ENCODE measurements around the gene TSC1.

TSC1 gene

DNA sequence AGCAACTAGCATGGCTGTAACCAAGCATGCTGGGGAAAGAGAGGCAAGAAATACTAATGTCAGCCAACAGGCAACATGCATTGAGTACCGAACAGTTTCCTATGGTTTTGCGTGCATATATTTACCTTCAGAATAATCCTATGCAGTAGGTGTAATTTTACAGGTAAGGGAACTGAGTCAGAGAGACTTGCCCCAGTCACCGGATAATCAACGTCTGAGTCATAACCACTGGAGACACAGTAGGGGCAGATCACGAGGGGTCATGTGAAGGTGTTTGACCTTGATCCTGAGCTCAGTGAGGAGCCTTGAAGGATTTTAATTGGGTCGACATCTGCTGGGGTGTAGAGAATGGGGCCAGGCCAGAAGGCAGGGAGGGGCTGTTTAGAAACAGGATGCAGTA, 13.4 kb upstream of the TSC1 start:
- H3K4me3 ChIP-seq (ENCODE audit: low read length), result no peak overlapping the region
- DNase-seq (ENCODE audit: low read depth), result no peak
- TF ChIP-seq, protein P1, sequence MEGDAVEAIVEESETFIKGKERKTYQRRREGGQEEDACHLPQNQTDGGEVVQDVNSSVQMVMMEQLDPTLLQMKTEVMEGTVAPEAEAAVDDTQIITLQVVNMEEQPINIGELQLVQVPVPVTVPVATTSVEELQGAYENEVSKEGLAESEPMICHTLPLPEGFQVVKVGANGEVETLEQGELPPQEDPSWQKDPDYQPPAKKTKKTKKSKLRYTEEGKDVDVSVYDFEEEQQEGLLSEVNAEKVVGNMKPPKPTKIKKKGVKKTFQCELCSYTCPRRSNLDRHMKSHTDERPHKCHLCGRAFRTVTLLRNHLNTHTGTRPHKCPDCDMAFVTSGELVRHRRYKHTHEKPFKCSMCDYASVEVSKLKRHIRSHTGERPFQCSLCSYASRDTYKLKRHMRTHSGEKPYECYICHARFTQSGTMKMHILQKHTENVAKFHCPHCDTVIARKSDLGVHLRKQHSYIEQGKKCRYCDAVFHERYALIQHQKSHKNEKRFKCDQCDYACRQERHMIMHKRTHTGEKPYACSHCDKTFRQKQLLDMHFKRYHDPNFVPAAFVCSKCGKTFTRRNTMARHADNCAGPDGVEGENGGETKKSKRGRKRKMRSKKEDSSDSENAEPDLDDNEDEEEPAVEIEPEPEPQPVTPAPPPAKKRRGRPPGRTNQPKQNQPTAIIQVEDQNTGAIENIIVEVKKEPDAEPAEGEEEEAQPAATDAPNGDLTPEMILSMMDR (conservative IDR thresholded peaks at IDR 0.05; ENCODE audit: low read length), result no peak

DNA sequence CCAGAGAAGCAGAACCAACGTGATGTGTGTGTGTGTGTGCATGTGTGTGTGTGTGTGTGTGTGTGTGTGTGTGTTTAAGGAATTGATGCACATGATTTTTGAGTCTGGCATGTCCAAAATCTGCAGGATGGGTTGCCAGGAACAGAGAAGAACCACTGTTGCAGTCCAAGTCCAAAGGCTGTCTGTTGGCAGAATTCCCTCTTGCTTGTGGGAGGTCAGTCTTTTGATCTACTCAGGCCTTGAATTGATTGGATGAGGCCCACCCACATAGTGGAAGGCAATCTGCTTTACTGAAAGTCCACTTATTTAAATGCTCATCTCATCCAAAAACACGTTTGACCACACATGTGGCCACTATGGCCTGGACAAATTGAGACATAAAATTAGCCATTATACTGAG, 11.4 kb upstream of the TSC1 start:
- TF ChIP-seq, protein P1 (conservative IDR thresholded peaks at IDR 0.05; ENCODE audit: low read length), result no peak
- no peak overlapping the region for H3K4me3 ChIP-seq (ENCODE audit: low read length)
- no peak for DNase-seq (ENCODE audit: low read depth)

DNA sequence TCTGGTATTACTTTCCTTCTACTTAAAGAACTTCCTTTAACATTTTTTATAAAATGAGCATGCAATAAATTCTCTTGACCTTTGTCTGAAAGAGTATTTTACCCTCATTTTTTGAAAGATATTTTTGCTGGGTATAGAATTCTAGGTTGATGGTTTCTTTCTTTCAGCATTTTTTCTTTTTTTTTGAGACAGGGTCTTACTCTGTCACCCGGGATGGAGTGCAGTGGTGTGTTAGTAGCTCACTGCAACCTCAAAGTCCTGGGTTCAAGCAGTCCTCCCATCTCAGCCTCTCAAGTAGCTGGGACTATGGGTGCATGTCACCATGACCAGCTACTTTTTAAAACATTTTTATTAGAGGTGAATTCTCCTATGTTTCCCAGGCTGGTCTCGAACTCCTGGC, 10.7 kb upstream of the TSC1 start:
- DNase-seq (ENCODE audit: low read depth), result no peak
- no peak overlapping the region for H3K4me3 ChIP-seq (ENCODE audit: low read length)
- TF ChIP-seq, protein P1 (conservative IDR thresholded peaks at IDR 0.05; ENCODE audit: low read length), result no peak

DNA sequence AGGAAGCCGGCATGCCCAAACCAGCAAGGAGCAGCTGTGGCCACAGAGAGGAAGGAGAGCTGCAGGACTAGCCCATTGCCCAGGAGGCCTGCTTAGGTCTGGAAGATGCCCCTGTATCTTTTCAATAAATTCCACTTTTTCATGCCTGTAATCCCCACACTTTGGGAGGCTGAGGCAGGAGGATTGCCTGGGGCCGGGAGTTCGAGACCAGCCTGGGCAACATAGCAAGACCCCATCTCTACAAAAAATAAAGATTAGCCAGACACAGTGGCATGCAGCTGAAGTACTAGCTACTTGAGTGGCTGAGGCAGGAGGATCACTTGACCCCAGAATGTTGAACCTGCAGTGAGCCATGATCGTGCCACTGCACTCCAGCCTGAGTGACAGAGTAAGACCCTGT, 5.3 kb upstream of the TSC1 start:
- TF ChIP-seq, protein P1 (conservative IDR thresholded peaks at IDR 0.05; ENCODE audit: low read length), result no peak
- no peak for DNase-seq (ENCODE audit: low read depth)

DNA sequence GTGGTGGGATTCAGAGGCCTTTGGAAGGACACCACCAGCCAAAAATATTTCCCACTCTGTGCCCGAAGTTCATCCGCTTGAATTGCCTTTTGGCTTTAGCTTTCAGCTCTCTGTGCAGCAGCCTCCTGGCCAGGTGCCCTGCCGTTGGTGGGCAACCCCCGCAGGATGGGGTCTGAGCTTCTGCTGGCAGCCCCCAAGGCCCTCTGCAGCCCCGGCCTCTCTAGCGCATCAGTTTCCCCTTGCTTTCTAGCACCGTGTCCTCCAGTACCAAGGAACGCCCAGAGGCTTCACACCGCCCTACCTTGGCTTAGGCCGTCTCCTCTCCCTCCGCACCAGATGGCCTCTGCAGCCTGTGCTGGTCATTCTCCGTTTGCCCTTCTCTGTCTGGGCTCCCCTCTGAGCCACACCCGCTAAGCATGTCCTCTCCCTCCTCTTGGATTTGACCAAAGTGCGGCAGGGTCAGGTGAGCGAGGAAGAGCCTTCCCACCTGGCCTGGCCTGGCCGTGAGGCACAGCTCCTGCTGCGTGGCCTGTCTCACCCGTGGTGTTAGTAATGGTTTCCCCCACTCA, 4.2 kb upstream of the TSC1 start:
- TF ChIP-seq, protein P1 (conservative IDR thresholded peaks at IDR 0.05; ENCODE audit: low read length), result no peak
- H3K4me3 ChIP-seq (ENCODE audit: low read length), result no peak overlapping the region
- DNase-seq (ENCODE audit: low read depth), result no peak

More for the DNA sequence above, 5.3 kb upstream of the TSC1 start:
- H3K4me3 ChIP-seq (ENCODE audit: low read length), result no peak overlapping the region

DNA sequence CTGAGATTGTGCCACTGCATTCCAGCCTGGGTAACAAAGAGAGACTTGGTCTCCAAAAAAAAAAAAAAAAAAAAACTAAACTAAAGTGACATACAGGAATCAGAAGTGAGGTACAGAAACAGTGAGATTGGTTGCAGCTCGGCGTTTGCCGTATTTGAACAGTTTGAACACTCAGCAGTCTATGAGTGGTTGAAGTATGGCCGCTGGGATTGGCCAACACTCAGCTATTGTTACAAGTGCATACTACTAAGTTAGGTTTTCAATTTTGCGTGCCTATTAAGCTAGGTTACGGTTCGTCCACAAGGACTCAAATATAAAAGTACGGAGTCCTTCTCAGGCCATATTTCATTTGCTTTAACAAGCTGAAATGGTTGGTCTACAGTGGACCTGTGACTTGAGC, 3.3 kb upstream of the TSC1 start:
- no peak for DNase-seq (ENCODE audit: low read depth)
- no peak overlapping the region for H3K4me3 ChIP-seq (ENCODE audit: low read length)
- TF ChIP-seq, protein P1 (conservative IDR thresholded peaks at IDR 0.05; ENCODE audit: low read length), result no peak

DNA sequence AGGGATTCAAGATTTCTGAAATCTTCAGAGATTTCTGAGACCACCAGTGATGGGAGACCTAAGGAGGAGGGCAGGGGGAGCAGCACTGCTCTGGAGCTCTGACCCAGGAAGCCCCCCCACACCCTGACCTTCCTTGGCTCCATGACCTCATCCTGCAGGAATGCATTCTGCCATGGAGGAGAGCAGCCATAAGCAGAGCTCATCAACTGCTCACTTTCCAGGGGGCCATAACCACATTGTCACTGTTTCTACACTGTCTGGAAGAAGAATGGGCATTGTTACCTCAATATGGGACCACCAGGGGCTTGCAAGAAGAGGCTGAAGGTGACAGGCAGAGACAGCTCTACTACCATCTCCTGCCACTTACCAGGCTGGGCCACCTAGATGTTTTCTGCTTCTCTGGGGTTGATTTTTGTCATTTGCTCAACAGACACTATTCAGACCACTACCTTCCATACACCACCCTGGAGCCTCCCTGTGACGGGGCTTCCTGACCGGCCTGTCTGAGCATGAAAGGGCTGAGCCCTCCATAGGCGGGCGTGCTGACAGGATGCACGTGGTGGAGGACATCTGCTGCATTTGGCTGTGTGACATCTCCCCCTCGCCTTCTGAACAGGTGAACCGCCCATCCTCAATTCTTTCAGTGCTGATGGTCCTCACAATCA, 2.3 kb upstream of the TSC1 start:
- H3K4me3 ChIP-seq (ENCODE audit: low read length), result no peak overlapping the region
- TF ChIP-seq, protein P1 (conservative IDR thresholded peaks at IDR 0.05; ENCODE audit: low read length), result no peak
- peak; percentile 59 for DNase-seq (ENCODE audit: low read depth)
